ENCODE results near the gene CYP27A1.

CYP27A1 gene

GRCh38 chr2:218746960-218747359, 35.0 kb upstream of the CYP27A1 start:
- no peak for TF ChIP-seq CTCF (IDR thresholded peaks at IDR 0.05; ENCODE audit: insufficient read depth, low read length, poor library complexity, severe bottlenecking)
- Histone ChIP-seq H3K36me3 (ENCODE audit: control insufficient read depth, insufficient read depth, low read length) (peaks cover 20% of the 10 kb centered on the region), H3K27me3 (replicated peaks; ENCODE audit: control insufficient read depth, insufficient read depth, low read length) (no peaks in the 10 kb centered on the region), H3K4me3 (replicated peaks; ENCODE audit: low read depth, low read length) (no peak overlapping the region)
- DNase-seq (ENCODE audit: extremely low read depth, insufficient read length): no peak

DNA sequence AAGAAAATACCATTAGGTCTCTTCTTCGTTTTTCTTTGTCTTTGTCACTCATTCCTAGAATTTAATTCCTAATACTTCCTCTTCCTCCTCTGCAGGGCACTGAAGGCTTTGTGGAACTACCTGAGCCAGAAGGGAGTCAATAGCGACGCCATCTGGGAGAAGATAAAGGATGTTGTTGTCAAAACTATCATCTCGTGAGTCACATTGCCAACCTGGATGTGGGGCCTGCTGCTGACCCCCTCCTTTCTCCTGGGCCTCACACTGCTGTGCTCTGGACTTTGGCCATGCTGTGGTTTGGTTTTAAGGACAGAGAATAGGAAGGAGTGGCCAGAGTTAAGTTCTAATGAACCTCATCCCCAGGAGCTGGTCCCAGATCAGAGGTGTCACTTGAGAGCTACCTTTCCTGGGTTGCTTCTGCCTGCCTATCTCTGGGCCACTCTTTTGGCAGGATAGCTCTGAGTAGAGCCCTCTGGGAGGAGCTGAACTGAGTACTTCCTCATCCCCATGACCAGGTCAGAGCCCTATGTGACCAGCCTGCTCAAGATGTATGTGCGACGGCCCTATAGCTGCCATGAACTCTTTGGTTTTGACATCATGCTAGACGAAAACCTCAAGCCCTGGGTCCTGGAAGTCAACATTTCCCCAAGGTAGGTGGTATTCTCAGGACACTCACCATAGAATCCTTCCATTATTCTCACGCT, 33.1 kb upstream of the CYP27A1 start:
- no peak for DNase-seq (ENCODE audit: extremely low read depth, insufficient read length)
- TF ChIP-seq CTCF (IDR thresholded peaks at IDR 0.05; ENCODE audit: insufficient read depth, low read length, poor library complexity, severe bottlenecking): no peak
- Histone ChIP-seq H3K36me3 (ENCODE audit: control insufficient read depth, insufficient read depth, low read length) (peaks cover 33% of the 10 kb centered on the region), H3K4me3 (replicated peaks; ENCODE audit: low read depth, low read length) (no peak overlapping the region), H3K27me3 (replicated peaks; ENCODE audit: control insufficient read depth, insufficient read depth, low read length) (no peaks in the 10 kb centered on the region)

- peaks cover 26% of the 10 kb centered on the region for H3K36me3 ChIP-seq (ENCODE audit: control insufficient read depth, insufficient read depth, low read length)
- no peak for TF ChIP-seq CTCF (IDR thresholded peaks at IDR 0.05; ENCODE audit: insufficient read depth, low read length, poor library complexity, severe bottlenecking)
- DNase-seq (ENCODE audit: extremely low read depth, insufficient read length): no peak
- no peak overlapping the region for H3K4me3 ChIP-seq (replicated peaks; ENCODE audit: low read depth, low read length)
- no peaks in the 10 kb centered on the region for H3K27me3 ChIP-seq (replicated peaks; ENCODE audit: control insufficient read depth, insufficient read depth, low read length)
Measured at GRCh38 chr2:218754201-218754600, 27.7 kb upstream of the CYP27A1 start.

DNA sequence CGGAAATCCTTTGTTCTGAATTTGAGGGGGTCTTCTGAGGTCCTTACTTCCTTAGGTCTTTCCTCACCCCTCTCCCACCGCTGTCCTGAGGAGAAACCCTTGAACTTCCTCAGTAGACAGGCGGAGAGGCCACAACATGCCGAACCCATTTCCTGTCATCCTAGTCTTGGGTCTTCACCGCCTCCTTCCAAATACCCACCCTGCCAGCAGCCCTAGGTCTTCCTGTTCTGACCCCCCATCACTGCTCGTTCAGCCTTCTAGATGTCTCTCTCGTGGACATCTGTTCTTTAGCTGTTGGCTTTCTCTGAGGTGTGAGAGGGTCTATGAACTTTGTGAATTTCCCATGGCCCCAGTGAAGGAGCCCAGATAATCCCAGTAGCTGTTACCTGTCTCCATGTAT, 27.2 kb upstream of the CYP27A1 start:
- H3K36me3 ChIP-seq (ENCODE audit: control insufficient read depth, insufficient read depth, low read length): peaks cover 23% of the 10 kb centered on the region
- DNase-seq (ENCODE audit: extremely low read depth, insufficient read length): no peak
- TF ChIP-seq CTCF (IDR thresholded peaks at IDR 0.05; ENCODE audit: insufficient read depth, low read length, poor library complexity, severe bottlenecking): no peak
- no peaks in the 10 kb centered on the region for H3K27me3 ChIP-seq (replicated peaks; ENCODE audit: control insufficient read depth, insufficient read depth, low read length)
- H3K4me3 ChIP-seq (replicated peaks; ENCODE audit: low read depth, low read length): no peak overlapping the region

- peaks cover 20% of the 10 kb centered on the region for H3K36me3 ChIP-seq (ENCODE audit: control insufficient read depth, insufficient read depth, low read length)
- H3K27me3 ChIP-seq (replicated peaks; ENCODE audit: control insufficient read depth, insufficient read depth, low read length): no peaks in the 10 kb centered on the region
- no peak for TF ChIP-seq CTCF (IDR thresholded peaks at IDR 0.05; ENCODE audit: insufficient read depth, low read length, poor library complexity, severe bottlenecking)
- no peak overlapping the region for H3K4me3 ChIP-seq (replicated peaks; ENCODE audit: low read depth, low read length)
- no peak for DNase-seq (ENCODE audit: extremely low read depth, insufficient read length)
Measured at GRCh38 chr2:218755198-218755566, 26.8 kb upstream of the CYP27A1 start.
